Activated T-cell treated with anti-CD3 and anti-CD28 coated beads for 1 hour (primary cell): ENCODE measurements around the gene ZNF497.
"Not testable (repeated sequence)": the region's sequence is repeated elsewhere in the genome, so short reads cannot be mapped to it uniquely, and the experiment has no call there.

Source experiments
- DNase-seq: peaks from one replicate; pipeline ENCODE4 v3.0.0-alpha.2; 2020; ENCODE audit warnings: low read depth

Gene ZNF497

DNA sequence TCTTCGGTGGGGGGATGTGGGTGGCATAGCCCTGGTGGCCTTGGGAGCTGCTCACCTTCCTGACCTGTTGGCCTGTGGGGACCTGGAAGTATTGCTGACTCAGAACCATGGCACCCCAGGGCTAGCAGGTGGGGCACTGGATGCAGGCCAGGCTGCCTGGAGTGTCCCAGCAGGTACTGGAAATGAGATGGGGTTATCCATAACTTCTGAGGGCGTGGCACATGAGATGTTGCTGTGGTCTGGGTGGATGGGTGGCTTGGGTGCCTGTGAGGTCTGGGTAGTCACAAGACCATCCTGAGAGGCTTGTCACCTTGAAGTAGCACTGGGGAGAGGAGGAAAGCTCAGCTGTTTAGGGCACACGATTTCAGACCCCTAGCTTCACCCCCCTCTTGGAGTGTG, 32.3 kb upstream of the ZNF497 start:
- no peak for DNase-seq

DNA sequence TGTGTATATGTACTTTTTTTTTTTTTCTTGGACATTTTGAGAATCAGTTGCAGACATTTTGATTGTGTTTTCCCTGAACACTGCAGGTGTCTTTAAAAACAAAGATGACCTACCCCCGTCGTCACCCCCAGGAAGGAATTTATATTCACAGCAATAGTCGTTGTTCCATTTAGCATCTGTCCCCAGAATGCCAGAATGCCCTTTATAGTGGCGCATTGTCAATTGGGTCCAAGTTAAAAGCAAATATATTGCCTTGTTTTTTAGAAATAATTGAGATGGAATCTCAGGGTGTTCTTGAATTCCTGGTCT, 31.1 kb upstream of the ZNF497 start:
- DNase-seq = no peak

DNA sequence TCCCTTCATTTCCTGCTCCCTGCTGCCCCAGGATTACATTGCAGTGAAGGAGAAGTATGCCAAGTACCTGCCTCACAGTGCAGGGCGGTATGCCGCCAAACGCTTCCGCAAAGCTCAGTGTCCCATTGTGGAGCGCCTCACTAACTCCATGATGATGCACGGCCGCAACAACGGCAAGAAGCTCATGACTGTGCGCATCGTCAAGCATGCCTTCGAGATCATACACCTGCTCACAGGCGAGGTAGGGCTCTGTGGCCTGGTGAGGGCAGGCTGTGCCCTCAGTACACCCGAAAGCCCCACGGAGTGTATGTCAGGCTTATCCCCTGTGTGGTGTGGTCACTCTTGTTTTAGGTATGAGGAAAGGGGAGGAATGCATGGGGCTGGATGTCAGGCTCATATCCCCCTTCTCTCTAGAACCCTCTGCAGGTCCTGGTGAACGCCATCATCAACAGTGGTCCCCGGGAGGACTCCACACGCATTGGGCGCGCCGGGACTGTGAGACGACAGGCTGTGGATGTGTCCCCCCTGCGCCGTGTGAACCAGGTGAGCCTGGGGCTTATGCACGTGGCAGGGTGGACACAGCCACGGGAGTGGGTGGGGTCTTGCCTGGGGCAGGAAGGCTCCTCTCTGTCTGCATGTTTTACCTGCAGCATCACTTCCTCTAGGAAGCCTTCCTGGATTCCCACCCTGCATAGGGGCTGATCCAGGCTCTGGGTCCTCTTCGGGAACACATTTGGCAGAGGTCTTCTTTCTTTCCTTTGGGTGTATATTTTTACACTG, 30.6 kb upstream of the ZNF497 start:
- DNase-seq = no peak

DNA sequence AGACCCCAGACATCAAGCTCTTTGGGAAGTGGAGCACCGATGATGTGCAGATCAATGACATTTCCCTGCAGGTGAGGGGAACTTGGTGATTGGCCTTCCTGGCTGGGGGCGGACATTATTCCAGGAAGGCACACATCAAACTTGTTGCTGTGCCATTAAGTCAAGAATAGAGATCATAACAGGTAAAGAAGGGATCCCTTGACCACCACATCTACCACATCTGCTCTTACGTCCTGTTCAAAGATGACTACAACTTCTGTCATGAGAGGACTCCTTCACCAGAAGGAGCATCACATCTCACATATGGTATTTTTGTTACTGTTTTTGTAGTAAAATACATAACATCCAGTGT, 25.6 kb upstream of the ZNF497 start:
- no peak for DNase-seq

DNA sequence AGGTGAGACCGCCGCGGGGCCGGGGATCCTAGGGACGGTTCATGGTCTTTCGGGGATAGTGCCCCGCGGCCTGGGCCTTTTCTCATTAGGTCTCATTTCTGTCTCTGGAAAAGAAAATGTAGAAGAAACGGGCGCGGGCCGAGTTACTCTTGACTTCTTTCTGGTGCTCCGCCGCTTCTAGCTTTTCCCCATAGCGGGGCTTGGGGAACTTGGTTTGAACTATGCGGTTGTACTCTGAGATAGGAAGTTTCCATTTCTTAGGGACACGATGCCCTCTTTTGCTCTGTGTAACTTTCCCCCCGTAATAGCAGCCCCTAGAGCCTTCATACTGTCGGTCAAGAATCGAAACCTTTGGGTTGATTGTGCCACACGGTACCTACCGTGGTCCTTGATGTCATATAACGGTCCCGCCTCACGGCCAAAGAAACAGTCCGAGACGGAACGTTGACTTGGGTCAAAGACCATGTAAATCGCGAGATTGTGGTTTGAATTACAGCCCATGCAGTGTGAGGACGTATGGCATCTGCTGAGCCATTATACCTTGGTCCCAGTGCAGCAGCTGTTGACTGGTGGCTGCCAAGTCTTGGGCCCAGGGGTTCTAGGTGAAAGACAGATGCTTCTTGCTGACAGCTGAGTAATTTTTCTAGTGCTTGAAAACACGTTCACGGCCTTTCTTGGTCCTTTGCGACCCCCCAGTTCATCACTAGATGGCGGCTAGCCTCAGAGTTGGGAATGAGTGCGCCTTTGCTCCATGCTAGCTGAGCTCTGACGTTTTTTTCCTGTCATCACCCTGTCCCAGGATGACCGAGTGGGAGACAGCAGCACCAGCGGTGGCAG, 25.0 kb upstream of the ZNF497 start:
- DNase-seq = no peak

DNA sequence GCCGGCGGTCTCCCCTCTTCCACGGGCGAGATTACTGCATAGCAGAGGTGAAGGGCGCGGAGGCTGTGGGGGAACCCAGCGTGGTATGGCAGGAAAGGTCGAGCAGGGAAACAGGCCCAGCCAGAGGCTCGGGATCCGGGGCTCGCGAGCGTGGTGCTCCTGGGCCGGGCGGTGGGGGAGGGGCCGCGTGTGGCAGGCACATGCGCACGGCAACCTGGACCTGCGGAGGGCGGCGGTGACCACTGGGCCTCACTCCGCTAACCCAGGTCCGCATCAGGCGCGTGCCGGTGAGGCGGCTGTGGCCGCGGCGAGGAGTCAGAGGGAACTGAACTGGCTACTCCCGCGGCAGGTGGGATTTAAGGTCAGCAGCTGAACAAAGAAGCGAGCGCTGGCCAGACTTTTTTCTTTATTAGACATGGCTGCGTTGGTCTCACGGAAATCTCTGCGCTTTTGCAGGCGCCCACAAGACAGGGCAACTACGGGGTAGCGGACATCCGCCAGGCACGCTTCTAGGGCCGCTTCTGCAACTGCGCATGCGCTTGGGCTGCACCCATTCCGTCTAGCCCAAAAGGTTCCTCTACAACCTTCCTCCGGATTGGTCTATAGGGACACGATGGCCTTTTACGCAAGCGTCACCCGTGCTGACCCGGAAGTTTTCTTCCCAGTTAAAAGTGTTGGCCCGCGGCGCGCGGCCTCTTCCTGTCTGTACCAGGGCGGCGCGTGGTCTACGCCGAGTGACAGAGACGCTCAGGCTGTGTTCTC, 24.2 kb upstream of the ZNF497 start, which contains the start of gene RPS5:
TSS of gene RPS5 (plus strand) at position 694 of the 762 bp plus-strand sequence. CDS start 869 bp downstream, outside the sequence.
- DNase-seq = peak; percentile 93

DNA sequence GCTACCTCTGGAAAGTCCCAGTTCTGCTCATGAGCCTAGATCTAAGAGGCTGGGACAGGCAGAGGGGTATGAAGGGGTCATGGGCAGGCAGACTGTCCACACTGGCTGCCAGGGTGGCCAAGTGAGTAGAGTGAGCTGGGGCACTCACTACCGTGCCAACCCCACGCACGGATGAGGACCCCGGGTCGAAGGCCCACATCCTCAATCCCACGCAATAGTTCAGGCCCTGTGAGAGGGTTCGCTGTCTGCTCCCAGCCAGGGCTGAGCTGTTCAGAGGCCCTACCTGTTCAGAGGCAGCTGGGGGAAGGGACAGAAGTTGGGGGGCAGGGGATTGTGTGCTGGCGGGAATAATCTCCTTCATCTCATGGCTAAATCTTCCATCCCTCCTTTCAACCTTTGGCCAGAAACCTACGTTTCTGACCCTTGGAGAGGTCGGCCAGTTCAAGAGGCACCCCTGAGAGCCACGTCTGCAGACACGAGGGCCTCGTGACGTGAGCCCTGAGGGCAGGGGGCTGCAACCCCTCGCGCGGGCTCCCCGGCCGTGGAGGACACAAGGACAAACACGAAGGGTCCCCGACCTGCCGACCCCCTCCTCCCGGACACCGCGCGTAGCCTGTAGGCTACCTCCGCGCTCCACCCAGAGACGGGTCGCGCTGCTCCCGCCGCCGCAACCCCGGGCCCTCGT, 23.5 kb upstream of the ZNF497 start:
- DNase-seq = no peak

DNA sequence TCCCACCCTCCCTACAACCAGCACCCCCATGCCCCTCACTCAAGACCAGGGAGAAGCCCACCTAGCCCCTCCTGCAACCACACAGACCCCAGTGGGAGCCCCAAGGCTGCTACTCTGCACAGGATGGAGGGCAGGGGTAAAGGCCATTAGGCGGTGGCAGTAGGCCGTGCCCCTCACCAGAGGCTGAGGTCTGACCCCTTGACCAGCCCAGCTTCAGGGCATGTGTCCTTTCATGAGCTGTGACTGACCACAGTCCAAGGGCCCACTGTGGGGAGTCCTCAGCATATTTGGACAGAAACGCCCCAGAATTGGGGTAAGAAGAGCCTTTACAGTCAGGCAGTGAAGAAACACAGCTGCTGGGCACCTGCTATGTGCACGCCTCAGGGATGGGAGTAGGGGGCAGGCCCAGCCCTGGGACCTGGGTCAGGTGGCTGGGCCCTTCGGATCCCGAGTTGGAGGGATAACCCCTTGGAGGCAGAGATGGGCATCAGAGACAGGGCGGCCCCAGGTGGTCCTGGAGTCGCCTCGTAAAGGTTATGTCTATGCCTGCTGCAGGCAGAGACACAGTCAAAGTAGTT, 22.9 kb upstream of the ZNF497 start:
- no peak for DNase-seq

DNA sequence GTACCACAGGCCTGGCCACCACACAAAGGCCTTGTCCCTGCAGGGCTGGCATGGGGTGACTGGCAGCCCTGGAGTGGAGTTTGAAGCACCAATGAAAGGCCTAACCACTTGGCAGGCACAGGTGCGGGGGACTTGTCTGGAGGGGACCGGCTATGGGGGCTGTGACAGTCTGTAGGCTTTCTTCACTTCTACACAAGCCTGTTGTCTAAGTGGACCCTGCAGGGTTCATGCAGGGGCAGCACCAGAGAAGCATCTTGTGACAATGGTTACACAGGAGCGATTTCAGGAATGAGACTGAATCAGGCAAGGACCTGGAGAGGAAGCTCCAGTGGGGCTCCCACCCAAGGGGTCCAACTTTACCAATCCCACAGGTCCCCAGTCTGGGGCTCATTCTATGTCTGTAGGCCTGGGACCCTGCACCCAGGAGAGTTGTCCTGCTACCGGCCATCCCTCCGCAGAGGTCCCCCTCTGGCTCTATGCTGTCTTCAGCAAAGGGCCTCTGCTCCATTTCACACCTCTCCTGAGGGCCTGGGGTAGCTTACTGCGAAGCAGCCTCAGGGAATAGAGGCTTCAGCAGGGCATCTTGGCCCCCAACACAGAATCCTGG, 20.5 kb upstream of the ZNF497 start:
- no peak for DNase-seq

DNA sequence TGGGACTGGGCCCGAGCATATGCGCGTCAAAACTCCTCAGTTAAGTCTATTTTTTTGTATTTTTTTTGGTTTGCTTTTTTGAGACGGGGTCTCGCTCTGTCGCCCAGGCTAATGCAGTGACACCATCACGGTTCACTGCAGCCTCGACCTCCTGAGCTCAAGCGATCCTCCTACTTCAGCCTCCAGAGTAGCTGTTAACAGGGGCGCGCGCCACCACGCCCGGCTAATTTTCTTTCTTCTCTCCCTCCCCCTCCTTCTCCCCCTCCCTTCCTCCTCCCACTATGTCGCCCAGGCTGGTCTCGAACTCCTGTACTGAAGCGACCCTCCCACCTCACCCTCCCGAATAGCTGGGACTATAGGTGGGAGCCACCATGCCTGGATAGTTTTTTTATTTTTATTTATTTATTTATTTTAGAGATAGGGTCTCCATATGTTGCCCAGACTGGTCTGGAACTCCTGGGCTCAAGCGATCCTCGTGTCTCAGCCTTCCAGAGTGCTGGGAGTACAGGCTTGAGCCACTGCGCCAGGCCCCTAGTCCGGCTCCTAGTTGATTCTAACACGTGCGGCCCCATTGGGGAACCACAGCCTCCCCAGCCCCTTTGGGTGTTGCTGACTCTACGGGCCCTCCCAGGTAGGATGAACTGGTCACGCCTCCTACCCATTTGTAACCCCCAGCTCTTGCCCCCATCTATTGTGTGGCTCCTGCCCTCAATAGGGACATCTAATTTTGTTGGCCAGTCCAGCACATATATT, 19.1 kb upstream of the ZNF497 start:
- no peak for DNase-seq

DNA sequence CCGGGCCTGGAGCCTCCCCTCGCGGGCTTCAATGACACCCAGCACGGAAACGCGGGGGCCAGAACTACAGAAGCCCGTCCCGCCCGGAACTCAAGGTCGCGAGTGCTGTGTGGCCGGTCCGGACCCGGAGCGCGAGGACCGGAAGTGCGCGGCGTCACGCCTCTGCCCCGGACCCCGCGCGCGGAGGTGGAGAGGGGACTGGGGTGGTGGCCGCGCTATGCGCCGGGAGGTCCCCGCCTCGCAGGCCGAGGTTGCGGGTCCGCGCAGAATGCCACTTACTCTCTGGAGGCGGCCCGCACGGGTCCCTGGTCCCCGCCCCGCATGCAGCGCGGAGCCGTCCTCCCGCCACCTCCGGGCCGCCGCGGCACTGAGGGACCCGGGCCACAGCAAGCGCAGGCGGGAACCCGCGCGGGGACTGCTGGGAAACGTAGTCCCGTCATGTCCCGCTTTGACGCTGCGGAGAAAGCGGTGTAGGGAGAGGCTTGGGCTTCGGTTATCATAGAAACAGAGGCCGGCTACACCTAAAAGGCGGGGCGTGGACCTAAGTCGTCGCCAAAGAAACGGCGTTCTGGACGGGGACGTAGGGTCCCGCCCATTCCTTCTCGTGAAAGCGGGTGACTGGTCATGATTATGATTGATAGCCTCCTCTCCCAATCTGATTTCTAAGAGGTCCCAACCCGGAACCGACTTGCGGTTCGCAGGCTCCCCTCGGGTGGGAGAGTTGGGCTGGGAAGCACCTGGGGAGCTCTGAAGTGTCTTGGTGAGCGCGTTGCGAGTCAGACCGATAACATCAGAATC, 18.3 kb upstream of the ZNF497 start, which contains the start of gene ZNF837:
TSS of gene ZNF837 (minus strand) at position 369 of the 798 bp plus-strand sequence. CDS start 11,698 bp downstream, outside the sequence.
- peak; percentile 93 for DNase-seq

DNA sequence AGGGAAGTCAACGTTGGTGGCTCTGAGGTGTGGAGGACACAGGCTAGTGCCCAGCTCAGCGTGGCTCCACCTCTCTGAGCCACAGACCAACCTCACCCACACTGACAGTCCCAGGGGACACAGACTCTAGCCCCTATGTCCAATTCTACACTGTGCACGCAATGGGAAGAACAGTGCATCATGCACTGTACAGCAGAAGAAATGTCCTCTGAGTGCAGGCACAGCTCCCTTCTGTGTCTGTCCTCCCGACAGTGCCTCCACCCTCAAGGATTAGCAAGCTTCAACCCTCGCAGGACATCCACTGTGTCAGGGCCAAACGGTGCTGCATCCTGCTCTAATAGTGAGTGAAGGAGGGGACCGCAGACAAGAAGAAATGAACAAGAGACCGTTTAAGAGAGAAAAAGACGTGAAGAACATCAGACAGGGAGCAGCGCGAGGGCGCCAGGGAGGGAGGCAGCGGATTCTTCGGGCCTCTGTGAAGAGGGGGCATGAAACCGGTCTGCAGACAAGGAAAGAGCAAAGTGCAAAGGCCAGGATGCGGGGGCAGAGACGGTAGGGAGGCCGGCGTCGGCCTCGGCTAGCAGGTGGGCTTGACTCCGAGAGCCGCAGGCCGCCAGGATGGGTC, 17.6 kb upstream of the ZNF497 start:
- DNase-seq = no peak

DNA sequence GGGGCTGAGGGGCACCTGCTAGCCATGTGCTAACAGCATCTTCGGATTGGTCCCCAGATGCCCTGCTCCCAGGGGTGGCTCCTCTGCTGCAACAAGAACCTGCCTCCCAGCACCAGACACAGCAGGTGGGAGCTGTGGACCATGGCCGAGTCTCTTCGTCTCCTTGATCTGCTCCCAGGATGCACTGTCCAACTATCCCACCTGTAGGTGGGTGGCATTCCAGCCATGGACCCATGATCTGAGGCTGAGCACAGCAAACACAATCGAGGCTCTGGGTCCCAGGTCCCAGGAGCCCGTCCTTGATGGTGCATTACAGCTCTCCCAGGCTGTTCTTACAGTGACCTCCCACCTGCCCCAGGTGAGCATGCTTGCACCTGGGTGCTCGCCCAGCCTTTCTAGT, 16.7 kb upstream of the ZNF497 start:
- no peak for DNase-seq

DNA sequence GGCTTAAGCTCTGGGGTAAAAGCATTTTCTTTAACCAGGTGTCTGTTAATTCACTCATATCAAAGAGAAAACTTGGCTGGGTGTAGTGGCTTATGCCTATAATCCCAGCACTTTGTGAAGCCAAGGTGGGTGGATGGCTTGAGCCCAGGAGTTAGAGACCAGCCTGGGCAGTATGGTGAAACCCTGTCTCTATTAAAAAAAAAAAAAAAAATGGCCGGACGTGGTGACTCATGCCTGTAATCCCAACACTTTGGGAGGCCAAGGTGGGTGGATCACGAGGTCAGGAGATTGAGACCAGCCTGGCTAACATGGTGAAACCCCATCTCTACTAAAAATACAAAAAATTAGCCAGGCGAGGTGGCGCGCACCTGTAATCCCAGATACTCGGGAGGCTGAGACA, 14.2 kb upstream of the ZNF497 start:
- not testable (repeated sequence) for DNase-seq

DNA sequence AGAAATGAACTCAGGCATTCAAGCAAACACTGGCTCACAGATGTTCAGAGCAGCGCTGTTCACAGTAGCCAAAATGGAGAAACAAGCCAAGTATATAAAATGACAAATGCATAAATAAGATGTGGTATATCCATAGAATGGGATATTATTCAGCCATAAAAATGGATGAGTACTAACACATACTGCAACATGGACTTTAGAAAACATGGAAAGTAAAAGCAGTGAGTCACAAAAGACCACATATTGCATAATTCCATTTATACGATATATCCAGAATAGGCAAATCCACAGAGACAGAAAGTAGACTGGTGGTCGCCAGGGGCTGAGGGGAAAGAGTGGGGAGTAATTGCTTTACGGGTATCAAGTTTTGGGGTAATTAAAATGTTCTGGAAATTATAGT, 11.6 kb upstream of the ZNF497 start:
- no peak for DNase-seq

DNA sequence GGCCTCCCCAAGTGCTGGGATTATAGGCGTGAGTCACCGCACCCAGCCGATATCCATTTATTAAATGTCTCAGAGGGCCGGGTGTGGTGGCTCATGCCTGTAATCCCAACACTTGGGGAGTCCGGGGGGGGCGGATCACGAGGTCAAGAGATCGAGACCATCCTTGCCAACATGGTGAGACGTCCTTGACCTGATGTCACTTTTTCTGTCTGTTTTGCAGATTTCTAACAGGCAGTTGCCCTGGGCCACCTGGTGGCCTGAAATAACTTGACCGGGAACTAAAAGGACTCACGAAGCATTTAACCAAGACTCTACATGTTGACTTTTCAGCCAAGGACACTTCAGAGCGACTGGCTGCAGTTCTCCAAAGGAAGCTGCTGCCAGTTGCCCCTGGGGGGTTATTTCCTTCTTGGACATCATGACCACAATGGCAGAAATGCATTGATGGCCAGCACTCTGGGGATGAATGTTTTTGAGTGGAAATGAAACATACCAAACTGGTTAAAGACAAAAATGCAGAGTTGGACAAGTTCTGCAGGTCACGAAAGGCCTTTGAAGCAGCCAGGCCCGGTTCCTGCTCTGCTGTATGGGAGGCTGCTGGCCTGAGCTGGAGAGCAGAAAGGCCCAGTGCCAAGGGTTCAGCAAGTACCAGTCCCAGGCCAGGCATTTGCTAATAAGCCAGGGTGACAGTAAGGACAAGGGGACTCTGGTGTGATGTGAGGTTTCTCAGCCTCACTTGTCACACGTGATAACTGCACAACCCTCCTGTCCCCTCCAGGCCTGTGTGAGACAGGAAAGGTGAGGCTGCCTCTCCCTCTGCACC, 10.0 kb upstream of the ZNF497 start:
- DNase-seq = no peak

DNA sequence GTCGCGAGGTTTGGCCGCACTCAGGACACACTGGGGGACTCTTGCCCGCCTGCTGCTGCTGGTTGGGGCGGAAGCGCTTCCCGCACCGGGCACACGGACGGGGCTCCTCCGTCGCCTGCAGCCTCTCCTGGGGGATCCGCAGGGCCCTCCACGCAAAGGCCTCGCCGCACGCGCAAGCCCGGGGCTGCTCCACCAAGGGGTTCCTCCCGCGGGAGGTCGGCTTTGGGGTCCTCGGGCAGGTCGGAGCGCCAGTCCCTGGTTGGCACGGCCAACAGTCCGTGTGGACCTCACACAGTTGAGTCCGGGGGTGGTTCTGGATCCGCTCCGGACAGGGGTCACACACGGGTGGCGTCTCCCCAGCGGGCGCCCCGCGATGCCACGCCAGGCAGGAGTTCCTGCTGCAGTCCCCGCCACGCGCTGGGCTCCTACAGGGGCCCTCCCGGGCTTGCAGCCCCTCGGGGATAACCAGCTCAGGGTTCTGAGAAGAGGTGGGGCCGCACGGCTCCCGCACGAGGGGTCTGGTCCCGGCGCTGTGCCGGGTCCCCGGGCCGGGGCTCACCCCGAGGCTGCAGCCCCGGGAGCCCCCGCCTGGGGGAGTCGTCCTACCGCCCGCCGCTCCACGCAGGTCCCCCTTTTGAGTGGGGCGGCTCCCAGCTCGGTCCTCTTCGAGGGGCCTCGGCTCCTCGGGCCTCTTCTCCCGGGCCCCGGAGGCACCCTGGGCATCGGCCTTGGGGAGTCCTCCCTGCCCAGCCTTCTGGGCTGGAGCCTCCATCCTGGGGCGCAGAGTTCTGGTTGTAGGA, 6.2 kb upstream of the ZNF497 start:
- no peak for DNase-seq
